WERI-Rb-1 (cell line): ENCODE data around the gene ITGA11.

Experiments
- DNase-seq: peaks from one replicate; pipeline ENCODE4 v3.0.0-alpha.2; 2020
- H3K27ac ChIP-seq: fragments of 250-450 bp; sonication (Bioruptor Pico); 2 replicates; pipeline ENCODE4 v1.5.1; 2020; ENCODE audit warnings: mild to moderate bottlenecking, moderate library complexity
- H3K27me3 ChIP-seq: fragments of 250-450 bp; sonication (Bioruptor Pico); 2 replicates; pipeline ENCODE4 v1.5.1; 2021; ENCODE audit warnings: mild to moderate bottlenecking, low read depth, moderate library complexity; ENCODE audit not compliant: insufficient read depth, severe bottlenecking
- H3K36me3 ChIP-seq: fragments of 250-450 bp; sonication (Bioruptor Pico); 2 replicates; pipeline ENCODE4 v1.5.1; 2020; ENCODE audit warnings: mild to moderate bottlenecking, moderate library complexity
- H3K4me3 ChIP-seq: 2 replicates; pipeline ENCODE4 v1.5.1; 2011; ENCODE audit warnings: low read depth, mild to moderate bottlenecking, control low read depth, low read length
- H3K9me3 ChIP-seq: fragments of 250-450 bp; sonication (Bioruptor Pico); 2 replicates; pipeline ENCODE4 v1.5.1; 2021; ENCODE audit warnings: mild to moderate bottlenecking, moderate library complexity; ENCODE audit not compliant: severe bottlenecking
- CTCF ChIP-seq: IDR thresholded peaks from 2 replicates; pipeline ENCODE4 v1.5.1; 2011; ENCODE audit warnings: low read depth, mild to moderate bottlenecking, control low read depth, inconsistent platforms, low read length

ITGA11 gene

GRCh38 chr15:68289057-68289456, 142.9 kb downstream of the ITGA11 start:
- Histone ChIP-seq H3K27me3 (no peaks in the 10 kb centered on the region), H3K36me3 (peaks cover 53% of the 10 kb centered on the region), H3K4me3 (no peak overlapping the region), H3K9me3 (no peaks in the 10 kb centered on the region), H3K27ac (no peak overlapping the region)
- DNase-seq: no peak
- no peak for TF ChIP-seq CTCF

DNA sequence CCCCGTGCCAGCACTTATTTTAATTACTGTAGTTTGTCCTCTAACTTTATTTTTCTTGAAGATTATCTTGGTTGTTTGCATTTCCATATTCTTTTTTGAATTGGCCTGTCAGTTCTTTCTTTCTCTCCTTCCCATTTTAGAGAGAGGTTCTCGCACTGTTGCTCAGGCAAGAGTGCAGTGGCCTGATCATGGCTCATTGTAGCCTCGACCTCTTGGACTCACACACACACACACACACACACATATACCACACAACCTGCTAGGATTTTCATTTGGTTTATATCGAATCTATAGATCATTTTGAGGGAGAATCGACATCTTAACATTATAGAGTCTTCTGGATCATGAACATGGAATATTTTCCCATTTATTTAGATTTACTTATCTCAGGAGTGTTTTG, 145.7 kb downstream of the ITGA11 start:
- no peak for TF ChIP-seq CTCF
- Histone ChIP-seq H3K9me3 (no peaks in the 10 kb centered on the region), H3K4me3 (no peak overlapping the region), H3K27me3 (no peaks in the 10 kb centered on the region), H3K36me3 (peaks cover 45% of the 10 kb centered on the region), H3K27ac (no peak overlapping the region)
- DNase-seq: no peak

- H3K4me3 ChIP-seq: no peak overlapping the region
- no peak for DNase-seq
- no peak for TF ChIP-seq CTCF
- no peaks in the 10 kb centered on the region for H3K9me3 ChIP-seq
- no peaks in the 10 kb centered on the region for H3K27me3 ChIP-seq
- peaks cover 44% of the 10 kb centered on the region for H3K36me3 ChIP-seq
- no peak overlapping the region for H3K27ac ChIP-seq
Measured at GRCh38 chr15:68285259-68285980, 146.5 kb downstream of the ITGA11 start.

- H3K9me3 ChIP-seq: no peaks in the 10 kb centered on the region
- DNase-seq: no peak
- H3K36me3 ChIP-seq: peaks cover 44% of the 10 kb centered on the region
- no peak overlapping the region for H3K4me3 ChIP-seq
- no peak for TF ChIP-seq CTCF
- no peaks in the 10 kb centered on the region for H3K27me3 ChIP-seq
- H3K27ac ChIP-seq: no peak overlapping the region
Measured at GRCh38 chr15:68284616-68285258, 147.2 kb downstream of the ITGA11 start.

DNA sequence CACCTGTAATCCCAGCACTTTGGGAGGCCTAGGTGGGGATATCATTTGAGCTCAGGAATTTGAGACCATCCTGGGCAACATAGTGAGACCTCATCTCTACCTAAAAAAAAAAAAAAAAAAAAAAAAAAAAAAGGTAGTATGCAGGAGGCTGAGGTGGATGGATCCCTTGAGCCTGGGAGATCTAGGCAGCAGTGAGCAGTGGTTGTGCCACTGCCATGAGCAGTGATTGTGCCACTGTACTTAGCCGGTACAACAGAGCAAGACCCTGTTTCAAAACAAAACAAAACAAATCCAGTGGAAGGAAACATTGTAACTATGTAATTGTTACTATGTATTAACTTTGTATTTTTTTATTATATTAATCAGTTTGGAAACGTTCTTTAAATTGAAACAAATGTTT, 148.6 kb downstream of the ITGA11 start:
- no peak overlapping the region for H3K27ac ChIP-seq
- TF ChIP-seq CTCF: no peak

More for the DNA sequence above, 148.6 kb downstream of the ITGA11 start:
- no peak for DNase-seq
- H3K36me3 ChIP-seq: peaks cover 42% of the 10 kb centered on the region
- H3K27me3 ChIP-seq: no peaks in the 10 kb centered on the region
- no peaks in the 10 kb centered on the region for H3K9me3 ChIP-seq
- no peak overlapping the region for H3K4me3 ChIP-seq
